GM21825 (cell line): Measurements from ENCODE around the gene ACOXL.

ENCODE experiments used
- ATAC-seq: cut with Tn5 transposase; IDR thresholded peaks from one replicate; pipeline ENCODE4 v1.9.1; 2021; ENCODE audit warnings: mild to moderate bottlenecking, moderate library complexity; ENCODE audit not compliant: unreplicated experiment

ACOXL gene

GRCh38 chr2:110751642-110752041, 19.3 kb downstream of the ACOXL start:
- no peak for ATAC-seq

GRCh38 chr2:110752871-110753270, 20.5 kb downstream of the ACOXL start:
- no peak for ATAC-seq

- ATAC-seq, result no peak
Measured at GRCh38 chr2:110755491-110756078, 23.2 kb downstream of the ACOXL start.

GRCh38 chr2:110759411-110759810, 27.0 kb downstream of the ACOXL start:
- ATAC-seq, result no peak

- ATAC-seq, result no peak
Measured at GRCh38 chr2:110764931-110765330, 32.6 kb downstream of the ACOXL start.

GRCh38 chr2:110766291-110766690, 33.9 kb downstream of the ACOXL start:
- no peak for ATAC-seq

GRCh38 chr2:110768591-110768990, 36.2 kb downstream of the ACOXL start:
- no peak for ATAC-seq

- no peak for ATAC-seq
Measured at GRCh38 chr2:110770404-110770958, 38.1 kb downstream of the ACOXL start.

GRCh38 chr2:110770959-110771431, 38.6 kb downstream of the ACOXL start:
- ATAC-seq, result no peak

GRCh38 chr2:110771547-110772382, 39.4 kb downstream of the ACOXL start:
- ATAC-seq, result no peak

GRCh38 chr2:110772383-110772755, 40.0 kb downstream of the ACOXL start:
- ATAC-seq, result no peak

- ATAC-seq, result no peak
Measured at GRCh38 chr2:110773401-110773921, 41.1 kb downstream of the ACOXL start.

- no peak for ATAC-seq
Measured at GRCh38 chr2:110774701-110775100, 42.3 kb downstream of the ACOXL start.

GRCh38 chr2:110777531-110778311, 45.3 kb downstream of the ACOXL start:
- no peak for ATAC-seq

GRCh38 chr2:110780461-110780860, 48.1 kb downstream of the ACOXL start:
- ATAC-seq, result no peak

GRCh38 chr2:110783196-110783873, 51.0 kb downstream of the ACOXL start:
- ATAC-seq, result no peak

- ATAC-seq, result no peak
Measured at GRCh38 chr2:110784047-110784631, 51.8 kb downstream of the ACOXL start.

- no peak for ATAC-seq
Measured at GRCh38 chr2:110785439-110785838, 53.1 kb downstream of the ACOXL start.

- ATAC-seq, result no peak
Measured at GRCh38 chr2:110788976-110789375, 56.6 kb downstream of the ACOXL start.

- no peak for ATAC-seq
Measured at GRCh38 chr2:110789706-110790105, 57.3 kb downstream of the ACOXL start.
